Activated T-cell treated with anti-CD3 and anti-CD28 coated beads for 1 hour (primary cell): ENCODE data around the gene EIF2D.

Experiments
- DNase-seq: peaks from one replicate; pipeline ENCODE4 v3.0.0-alpha.2; 2020; ENCODE audit warnings: low read depth

EIF2D gene

DNA sequence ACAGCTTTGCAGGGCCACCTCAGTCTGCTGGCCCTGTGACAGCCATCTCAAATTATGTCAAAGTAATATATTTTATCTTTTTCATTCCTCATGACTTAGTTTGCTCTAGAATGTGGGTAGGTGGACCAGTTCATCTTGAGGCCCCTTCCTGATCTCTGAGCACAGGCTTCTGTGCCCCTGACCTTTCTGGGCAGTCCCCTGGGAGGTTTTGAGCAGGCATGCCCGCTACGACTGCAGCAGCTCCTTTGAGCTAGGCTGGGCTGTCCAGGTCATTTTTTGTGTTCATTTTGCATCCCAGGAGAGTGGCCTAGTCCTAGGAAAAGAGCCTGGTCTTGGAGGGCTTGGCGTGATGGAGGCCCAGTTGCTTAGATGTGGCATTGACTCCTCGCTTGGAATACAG is 42.7 kb downstream of the EIF2D start:
- DNase-seq: no peak

DNA sequence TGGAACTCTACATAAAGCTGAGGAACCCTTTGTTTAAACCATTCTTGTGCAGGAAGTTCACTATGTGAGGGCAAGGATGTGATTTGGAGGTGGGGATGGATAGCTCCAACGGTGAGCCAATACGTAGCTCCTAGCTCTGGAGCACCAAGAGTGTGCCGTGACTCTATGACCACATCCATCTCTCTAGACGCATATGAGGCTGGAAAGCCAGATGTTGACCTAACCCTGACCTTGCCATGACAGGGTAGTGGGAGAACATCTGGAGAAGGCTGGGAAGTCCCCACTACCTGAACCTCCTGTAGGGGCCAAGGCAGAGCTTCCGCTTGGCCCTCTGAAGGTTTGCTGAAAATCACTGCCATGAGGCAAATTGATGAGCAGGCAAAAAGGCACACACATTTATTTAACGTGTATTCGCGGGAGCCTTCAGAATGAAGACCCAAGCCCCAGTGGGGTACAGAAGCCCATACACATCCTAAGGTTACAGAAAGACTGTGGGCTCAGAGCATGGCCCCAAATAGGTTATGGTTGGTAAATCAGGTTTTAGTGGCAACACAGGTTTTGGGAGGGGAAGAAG is 43.4 kb downstream of the EIF2D start:
- no peak for DNase-seq

DNA sequence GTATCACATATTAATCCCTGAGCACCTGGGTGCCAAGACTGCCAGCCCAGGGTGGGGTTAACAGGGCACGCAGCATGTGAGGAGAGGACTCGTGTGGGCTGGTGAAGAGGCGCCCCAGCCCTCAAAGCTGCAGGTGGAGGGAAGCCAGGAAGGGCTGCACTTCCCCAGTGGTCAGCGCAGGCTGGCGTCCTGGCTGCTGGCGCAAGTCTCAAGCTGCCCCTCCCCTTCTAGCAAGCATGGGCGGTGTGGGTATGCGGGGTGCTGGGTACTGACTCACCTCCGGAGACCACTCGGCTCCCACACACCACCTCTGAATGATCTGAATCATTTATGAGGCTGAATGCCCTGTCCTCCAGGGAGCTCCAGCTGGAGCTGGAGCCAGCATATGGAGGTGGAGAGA is 44.0 kb downstream of the EIF2D start:
- no peak for DNase-seq

DNA sequence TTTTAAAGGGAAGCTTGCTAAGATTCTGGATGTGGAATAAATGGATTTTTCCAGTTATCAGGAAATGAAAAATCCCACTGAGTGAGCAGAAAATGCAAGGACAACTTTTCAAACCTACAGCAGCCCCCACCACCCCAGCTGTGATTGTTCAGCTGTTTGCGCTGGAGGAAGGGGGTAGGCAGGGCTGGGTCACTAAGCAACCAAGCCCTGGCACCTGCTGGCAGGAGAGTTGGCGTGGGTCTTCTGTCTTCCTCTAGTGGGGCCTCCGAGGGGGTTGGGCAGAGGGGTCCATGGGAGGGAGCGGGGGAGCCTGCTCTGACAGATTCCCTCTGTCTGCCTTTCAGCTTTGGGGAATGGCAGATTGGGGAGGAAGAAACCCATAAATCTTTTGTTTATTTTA is 45.3 kb downstream of the EIF2D start:
- no peak for DNase-seq

DNA sequence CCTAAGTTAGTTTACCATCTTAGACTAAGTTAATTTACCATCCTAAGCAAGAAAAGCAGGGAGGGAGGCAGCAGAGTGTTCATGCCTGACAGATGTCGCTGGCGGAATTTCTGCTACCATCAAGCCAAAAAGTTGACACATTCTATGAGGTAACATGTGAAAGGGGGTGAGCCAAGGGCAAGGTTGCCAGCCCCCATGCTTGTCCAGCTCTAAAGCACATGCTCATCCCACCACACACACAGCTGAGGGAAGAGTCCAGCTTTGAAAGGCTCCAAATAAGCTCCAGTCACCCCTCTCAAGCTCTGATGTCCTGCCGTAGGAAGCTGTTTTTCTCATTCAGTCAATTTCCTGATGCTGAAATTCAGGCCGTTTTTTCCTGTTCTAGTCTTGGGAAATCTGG is 46.3 kb downstream of the EIF2D start:
- DNase-seq: no peak

DNA sequence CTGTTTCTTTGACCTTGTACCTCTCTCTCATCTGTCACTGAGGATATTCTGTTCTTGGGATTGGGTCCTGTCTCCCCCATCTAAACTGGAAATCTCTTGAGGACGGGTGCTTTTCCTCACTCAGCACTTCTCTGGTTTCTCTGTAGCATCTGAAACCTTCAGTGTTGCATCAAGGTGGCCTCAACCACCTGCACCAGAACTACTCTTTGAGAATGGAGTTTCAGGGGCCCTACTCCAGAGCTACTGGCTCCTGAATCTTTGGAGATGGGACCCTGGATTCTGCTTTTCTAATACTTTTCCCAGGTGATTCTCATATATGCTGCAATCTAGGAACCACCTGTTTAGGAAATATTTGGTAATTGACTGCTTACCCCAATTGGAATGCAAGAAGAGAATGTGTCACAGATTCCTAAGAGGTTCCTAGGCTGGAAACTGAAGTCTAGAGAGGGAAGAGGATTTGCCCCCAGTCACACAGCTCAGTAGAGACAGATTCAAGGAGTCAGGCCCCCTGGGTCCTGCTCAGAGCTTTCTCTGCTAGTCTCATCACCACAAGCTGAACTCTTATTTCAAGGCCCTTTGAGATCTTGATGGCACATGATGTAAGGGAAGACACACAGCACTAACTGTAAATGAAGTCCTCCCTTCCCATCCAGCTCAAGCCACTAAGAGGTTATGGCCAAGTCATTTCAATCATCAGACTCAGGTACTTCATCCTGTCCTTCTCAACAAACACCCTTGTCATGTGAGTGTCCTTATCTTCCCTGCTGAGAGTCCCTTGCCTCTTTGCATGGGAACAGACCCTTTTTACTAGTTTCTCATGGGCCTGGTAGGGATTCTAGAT is 48.7 kb downstream of the EIF2D start:
- no peak for DNase-seq

DNA sequence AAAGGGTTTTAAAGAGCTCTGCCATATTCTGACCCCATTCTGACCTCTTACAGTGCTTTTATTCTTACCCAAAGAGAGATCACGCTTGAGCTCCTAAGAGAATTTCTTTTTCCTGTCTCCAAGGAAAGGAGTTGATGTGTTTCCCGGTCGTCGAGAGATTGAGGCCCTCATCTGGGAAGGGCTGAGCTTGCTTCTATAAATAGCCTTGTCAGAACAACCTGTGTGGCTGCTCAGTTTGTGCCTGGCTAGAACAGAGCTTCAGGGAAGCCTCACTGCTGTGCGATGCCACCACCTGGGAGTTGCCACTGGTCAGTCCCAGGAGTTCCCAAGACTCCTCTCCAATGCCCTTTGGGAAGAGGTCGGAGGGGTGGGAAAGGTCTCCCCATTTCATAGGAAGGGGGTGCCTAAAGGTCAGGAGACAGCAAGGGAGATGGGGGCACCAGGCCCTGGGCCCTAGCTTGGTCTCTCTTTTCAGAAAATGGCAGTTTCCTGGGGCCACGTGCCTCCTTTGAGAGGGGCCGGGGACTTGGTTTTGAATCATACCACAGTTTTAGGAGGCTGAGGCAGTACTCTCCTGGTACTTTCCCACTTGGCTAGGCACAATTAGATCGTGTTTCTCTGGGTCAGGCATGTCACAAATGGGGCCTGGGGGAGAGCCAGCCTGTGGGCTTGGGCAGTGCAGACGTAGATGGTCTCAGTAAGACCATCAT is 52.1 kb downstream of the EIF2D start:
- DNase-seq: no peak

DNA sequence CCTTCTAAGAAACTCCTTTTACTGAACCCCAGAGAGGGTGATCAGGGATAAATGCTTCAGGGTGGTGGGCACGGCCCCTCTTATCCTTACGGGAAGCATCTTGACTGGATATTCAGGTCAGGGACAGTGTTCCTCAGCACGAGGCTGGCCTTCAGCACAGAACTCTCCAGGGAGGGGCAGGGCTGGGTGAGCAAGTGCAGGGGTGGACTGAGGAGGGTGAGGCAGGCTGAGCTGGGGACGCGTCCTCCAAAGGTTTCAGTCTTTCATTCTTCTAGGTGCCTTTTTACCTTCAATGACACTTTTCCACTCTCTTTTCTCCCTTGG is 52.6 kb downstream of the EIF2D start:
- DNase-seq: no peak

DNA sequence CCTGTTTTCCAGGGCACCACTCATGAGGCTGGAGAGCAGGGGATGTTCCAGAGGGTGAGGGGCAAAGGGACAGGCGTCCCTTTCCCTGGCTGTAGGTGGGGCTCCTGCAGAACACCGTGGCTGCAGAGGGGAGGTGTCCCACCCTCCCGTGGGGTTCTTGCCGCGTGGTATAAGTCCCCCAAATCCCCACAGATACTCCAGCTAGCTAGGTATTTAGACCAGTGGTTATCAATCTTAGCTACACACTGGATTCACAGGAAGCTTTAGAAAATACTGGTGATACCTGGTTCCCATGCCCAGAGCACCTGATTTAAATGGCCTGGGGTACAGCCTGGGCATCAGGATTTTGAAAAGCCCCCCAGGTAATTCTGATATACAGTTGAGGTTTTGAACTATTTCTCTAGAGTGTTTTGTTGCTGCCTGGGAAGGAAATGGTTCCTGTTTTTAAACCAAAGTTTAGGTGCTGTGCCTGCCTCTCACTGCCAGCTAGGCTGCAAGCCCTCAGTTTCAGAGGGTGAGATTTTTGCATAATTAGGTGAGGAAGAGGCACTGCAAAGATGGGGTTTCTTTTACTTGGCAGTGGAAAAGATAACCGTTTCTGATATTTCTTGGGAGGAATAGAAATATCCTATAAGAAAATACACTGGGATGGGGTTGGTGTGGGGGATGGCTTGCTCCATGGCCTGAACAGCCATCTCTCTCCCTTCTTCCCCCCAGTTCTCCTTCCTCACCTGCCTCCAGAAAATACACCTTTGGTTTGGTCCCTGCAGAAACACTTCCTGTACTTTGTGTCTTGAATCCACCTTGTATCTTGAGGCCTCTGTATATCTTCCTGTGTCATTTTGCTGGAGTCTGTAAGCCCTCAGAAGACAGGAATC is 53.2 kb downstream of the EIF2D start:
- DNase-seq: no peak

DNA sequence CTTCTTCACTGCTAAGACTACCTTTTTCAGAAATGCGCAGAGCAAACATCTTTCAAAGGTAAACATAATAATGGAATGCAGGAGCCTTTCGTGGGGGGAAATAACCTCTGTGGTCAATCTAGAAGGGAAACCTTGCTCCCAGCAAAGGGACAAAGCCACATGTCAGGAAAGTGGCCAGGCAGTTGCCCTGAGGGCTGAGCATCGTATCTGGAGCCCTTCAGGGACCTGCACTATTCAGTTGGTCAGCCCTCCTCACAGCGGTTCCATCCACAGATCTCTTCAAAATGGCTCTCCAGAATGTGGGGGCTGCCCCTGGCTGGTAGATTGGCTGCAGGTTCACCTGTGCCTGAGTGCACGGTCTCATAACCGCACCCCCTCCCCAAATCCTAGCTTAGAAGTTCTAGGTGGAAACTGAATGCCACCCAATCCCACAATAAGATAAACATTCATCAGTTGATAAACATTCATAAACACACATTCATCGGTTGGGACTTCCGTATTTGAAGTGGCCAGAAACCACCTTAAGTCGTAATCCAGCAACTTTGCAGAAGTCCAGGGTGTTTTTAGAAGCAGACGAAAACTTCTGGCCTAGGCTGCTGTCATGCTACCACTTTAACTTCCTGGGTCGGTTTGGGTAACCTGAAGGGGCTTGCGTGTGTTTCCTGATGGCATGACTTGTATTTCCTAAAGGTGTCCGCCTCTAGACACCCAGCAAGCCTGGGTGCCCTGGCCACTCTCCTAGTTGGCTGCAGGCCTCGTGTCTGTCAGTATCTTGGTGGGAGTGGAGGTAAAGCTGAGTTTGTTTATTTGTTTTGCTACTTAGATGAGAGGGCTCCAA is 54.4 kb downstream of the EIF2D start:
- no peak for DNase-seq

DNA sequence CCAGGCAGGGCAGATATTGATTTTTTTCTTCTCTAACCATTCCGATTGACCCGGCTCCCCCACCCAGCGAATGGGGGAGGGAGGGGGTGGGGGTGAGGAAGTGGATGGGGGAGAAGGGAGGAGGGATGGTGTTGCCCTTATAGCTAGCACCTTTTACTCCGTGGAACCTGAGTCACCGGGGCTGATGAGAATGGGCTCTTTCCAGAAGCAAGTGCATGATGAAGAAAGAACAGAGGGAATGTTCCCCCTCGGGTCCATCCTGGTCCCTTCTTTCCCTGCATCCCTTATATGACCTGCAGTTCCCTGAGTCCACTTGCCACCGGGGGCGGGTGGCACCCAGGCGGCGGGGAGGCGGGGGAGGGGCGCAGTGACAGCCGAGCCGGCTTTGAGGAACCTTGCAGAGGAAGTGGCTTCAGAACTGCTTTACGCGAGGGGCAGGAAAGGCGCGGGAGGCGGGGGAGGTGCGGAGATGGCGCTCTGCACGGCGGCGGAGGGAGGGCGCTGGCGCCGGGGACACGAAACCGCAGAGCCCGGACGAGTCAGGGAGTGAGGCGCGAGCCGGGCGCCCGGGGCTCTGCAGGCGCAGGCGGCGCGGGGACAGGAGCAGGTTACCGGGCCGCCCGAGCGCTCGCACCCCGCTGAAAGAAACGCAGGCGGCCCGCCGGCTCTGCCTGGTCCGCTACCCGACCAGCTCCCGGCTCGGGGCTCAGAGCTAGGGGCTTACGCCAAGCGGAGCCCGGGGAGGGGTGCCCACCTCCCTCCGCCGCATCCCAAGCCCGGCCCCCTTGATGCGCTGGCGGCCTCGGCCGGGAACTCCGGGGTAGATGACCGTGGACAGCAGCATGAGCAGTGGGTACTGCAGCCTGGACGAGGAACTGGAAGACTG is 55.3 kb downstream of the EIF2D start:
- DNase-seq: peak; percentile 81

DNA sequence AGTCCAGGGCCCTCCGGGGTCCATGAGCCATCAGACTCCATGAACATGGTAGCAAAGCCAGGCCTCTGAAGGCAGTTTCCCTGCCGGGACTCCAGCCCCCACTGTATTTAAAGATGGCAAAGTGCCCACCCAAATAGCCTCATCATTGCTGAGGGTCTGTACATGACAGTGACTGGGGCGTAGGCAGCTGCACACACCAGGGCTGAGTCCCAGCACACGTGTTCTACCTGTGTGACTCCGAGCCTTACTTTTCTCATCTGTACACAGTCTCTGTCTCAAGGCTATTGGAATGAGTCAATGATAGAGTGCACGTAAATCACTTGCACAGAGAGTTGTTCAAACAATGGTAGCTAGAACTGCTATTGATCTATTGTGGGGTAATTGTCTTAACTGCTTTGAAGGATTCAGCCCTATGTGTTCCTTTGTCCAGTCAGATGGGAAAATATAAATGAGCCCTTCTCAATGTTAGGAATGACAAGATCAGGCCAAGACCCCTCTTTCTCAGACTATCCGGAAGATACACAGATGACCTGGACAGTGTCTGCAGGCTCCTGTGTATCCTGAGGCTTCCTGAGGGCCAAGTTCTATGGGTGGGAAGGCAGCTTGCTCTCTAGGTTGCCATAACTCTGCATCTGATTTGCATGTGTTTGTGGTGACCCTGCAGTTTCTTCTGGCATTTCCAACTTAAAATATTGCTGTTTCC is 56.1 kb downstream of the EIF2D start:
- no peak for DNase-seq

DNA sequence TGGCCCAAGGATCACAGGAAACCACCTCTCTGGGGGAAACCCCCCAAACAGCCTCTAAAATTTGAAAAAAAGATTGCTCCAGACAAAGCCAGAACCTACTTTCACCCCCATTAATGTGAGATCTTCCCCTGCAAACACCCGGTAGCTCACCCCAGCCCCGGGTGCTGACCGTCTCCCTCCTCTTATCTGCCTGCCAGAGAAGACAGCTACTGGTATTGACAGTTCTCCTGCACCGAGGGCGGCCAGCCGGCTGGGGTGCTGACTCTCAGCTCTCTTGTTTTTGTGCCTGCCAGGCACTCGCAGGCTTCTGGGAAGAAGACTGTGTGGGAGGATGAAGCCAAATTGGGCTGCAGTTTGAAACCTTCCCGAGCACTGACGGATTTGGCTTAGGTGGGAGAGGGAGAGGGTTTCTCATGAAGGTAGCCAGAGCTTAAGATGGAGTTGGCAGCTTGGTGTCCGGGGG is 56.8 kb downstream of the EIF2D start:
- no peak for DNase-seq

DNA sequence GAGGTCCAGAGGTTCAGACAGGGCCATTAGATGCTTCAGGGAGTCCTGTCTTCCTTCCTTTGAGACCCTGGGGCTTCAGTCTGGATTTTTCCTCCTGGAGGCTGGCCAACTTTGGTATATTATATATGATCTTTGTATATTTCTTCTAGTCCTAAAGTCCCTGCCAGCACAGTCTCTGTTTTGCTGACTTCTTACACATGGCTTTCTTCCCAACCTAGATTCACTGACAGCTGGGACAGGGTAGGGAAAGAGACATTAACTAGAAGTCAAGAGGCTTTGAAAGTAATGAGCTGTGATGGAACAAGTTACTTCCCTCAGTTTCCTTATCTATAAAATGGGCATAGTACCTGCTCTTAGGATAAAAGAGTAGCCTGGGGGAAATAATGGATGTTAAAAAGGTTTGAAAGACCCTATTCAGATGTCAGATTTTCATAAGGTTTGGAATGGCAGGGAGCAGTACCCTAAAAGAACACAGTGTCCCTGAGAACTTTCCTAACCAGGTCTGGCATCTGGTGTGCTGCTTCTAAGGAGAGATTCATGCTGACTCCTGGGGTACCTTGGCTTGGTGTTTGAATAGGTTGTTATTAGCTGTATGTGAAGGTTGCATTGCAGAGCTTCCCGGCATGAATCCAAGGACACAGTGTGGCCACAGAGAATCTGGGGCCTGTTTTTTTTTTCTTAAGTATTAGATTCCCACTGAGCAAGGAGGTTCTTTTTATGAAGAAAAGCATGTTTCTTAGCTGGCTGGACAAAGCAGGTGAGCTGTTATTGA is 57.4 kb downstream of the EIF2D start:
- DNase-seq: no peak

DNA sequence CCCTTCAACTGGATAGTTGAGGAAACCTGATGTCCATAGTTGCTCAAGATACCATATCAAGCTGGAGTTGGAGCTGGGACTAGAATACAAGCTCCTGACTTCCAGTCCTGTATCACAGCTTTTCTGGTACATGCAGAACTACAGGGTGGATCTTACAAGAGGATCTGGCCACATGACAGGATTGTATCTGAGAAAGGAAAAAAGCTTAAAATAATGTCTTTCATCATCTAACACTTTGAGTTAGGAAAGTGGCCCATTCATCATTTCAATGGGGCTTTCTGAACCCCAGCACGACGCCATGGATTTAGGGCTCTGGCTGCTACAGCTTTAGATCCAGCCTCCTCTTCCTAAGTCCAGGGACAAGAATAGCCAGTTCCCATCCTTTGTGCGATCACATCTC is 58.1 kb downstream of the EIF2D start:
- no peak for DNase-seq

DNA sequence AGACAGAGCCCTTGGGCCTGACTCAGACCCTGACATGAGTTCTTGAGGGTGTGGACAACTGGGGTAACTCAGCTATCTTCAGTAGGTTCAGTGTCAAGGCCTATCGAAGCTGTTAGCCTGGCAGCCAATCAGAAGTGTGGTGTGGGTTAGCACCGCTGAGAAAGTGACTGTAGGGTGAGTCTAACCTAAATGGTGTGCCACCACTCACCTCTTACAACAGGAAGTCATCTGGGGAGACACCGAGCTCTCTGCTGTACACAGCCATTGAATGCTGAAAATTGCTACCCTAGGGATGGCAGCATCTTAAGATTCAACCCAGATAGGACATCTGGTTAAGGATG is 60.3 kb downstream of the EIF2D start:
- DNase-seq: peak; percentile 56

DNA sequence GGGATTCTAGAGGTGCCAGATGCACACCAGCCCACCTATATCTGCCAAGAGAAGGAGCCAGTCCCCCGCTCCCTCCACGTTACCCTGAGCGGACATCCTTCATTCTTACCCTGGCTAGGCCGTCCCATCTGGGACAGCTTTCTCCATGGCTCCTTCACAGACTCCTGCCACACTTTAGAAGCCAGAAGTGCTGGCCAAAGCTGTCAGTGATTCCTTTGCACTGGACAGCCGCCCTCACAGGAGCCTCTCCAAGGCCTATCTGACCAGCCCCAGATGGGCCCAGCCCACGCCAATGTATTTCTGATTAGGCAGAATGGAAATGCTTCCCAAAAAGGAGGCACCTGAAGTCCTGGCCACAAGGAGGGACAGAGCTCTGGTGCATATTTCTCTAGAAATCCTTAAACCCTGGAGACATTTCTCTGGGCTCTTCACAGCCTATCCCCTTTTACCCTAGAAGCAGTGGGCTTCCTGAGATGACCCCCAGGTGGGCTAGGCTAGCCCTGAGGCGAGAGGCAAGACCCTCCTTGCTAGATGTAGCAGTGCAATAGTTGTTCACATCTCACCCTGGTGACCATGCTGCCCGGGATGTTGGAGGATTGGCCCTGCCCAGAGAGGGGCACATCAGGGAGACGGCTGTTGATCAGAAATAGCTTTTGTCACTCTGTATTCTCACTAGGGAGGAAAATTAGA is 60.8 kb downstream of the EIF2D start:
- no peak for DNase-seq

DNA sequence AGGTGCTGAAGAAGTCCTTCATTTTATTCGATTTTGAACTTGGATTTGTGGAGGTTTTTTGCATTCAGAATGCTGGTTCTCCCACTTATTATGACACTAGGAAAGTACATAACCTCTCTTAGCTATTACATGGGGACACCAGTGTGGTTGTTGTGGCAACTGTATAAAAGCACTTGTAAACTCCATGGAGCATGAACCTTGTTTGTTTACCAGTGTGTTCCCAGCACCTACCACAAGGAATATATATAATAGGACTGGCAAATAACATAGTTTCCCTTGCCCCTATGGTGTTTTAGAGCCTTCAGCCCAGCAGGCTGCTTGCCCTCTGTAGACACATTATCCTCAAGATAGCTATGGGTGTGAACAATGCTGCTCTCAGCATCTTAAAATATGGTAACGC is 61.8 kb downstream of the EIF2D start:
- DNase-seq: no peak

DNA sequence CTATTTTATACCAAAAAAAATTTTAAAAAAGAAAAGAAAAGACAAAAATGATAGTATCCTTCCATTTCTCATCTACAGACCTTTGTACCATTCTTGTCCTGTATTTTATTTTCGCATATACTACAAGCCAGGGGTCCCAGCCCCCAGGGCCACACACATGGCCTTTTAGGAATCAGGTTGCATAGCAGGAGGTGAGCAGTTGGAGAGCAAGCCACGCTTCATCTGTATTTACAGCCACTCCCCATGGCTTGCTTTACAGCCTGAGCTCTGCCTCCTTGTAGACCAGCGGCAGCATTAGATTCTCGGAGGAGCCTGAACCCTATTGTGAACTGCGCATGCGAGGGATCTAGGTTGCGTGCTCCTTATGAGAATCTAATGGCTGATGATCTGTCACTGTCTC is 65.2 kb downstream of the EIF2D start:
- no peak for DNase-seq
